Type B pancreatic cell (in vitro differentiated cells): ENCODE results near the gene C17orf67. TPM values are rescaled to one million over a fixed set of nuclear protein-coding genes. Genes with fewer than 3 reads are reported as not detected.

ENCODE experiments used
- DNase-seq: peaks from one replicate; pipeline ENCODE4 v3.0.0; 2021; ENCODE audit warnings: mixed read lengths; ENCODE audit not compliant: unreplicated experiment; ENCODE audit errors: extremely low spot score
- H3K27ac Mint-ChIP-seq: 2 replicates; pipeline ENCODE4 v1.8.0; 2021; ENCODE audit warnings: mild to moderate bottlenecking, mixed read lengths
- H3K27me3 Mint-ChIP-seq: 2 replicates; pipeline ENCODE4 v1.8.0; 2021; ENCODE audit warnings: mixed read lengths
- H3K36me3 Mint-ChIP-seq: 2 replicates; pipeline ENCODE4 v1.8.0; 2021; ENCODE audit warnings: mixed read lengths
- H3K4me1 Mint-ChIP-seq: one replicate; pipeline ENCODE4 v1.8.0; 2021; ENCODE audit warnings: mixed read lengths; ENCODE audit not compliant: unreplicated experiment
- H3K4me3 Mint-ChIP-seq: 2 replicates; pipeline ENCODE4 v1.8.0; 2021; ENCODE audit warnings: mild to moderate bottlenecking, mixed read lengths
- H3K9me3 Mint-ChIP-seq: 2 replicates; pipeline ENCODE4 v1.8.0; 2021; ENCODE audit warnings: mixed read lengths
- CTCF ChIP-seq: fragments of 200-600 bp; sonication (generic); conservative IDR thresholded peaks from 2 replicates; pipeline ENCODE4 v1.5.0; 2021; ENCODE audit warnings: antibody characterized with exemption, mild to moderate bottlenecking
- total RNA-seq: library from RNA; stranded (reverse); gene quantifications from 2 replicates; pipeline ENCODE4 v1.2.1, GENCODE V29; 2021; ENCODE audit warnings: low replicate concordance

The C17orf67 gene
- total RNA-seq, 1 donor from 2014 or later, result 4.1 TPM

GRCh38 chr17:56833057-56833808 lies 487 bp downstream of the C17orf67 start:
- H3K9me3 Mint-ChIP-seq, result no peaks in the 10 kb centered on the region
- no peak for DNase-seq
- no peak for TF ChIP-seq CTCF
- peak overlapping the region; percentile 78 for H3K27ac Mint-ChIP-seq
- peak overlapping the region; percentile 90 for H3K4me3 Mint-ChIP-seq
- H3K27me3 Mint-ChIP-seq, result peaks cover 4% of the 10 kb centered on the region
- H3K4me1 Mint-ChIP-seq, result peaks cover 18% of the 10 kb centered on the region
- peaks cover 29% of the 10 kb centered on the region for H3K36me3 Mint-ChIP-seq

GRCh38 chr17:56832446-56832845 lies 1.3 kb downstream of the C17orf67 start:
- no peak for DNase-seq
- Mint-ChIP-seq H3K27ac (no peak overlapping the region), H3K36me3 (peaks cover 29% of the 10 kb centered on the region)

GRCh38 chr17:56831369-56832095 lies 2.2 kb downstream of the C17orf67 start:
- H3K36me3 Mint-ChIP-seq, result peaks cover 29% of the 10 kb centered on the region
- DNase-seq, result no peak
- no peaks in the 10 kb centered on the region for H3K9me3 Mint-ChIP-seq
- no peak overlapping the region for H3K4me3 Mint-ChIP-seq
- H3K27me3 Mint-ChIP-seq, result peaks cover 4% of the 10 kb centered on the region
- peaks cover 13% of the 10 kb centered on the region for H3K4me1 Mint-ChIP-seq
- H3K27ac Mint-ChIP-seq, result no peak overlapping the region
- TF ChIP-seq CTCF, result no peak

More at GRCh38 chr17:56832446-56832845, 1.3 kb downstream of the C17orf67 start:
- TF ChIP-seq CTCF, result no peak
- Mint-ChIP-seq H3K27me3 (peaks cover 4% of the 10 kb centered on the region), H3K9me3 (no peaks in the 10 kb centered on the region), H3K4me3 (peak overlapping the region; percentile 90), H3K4me1 (peaks cover 18% of the 10 kb centered on the region)

GRCh38 chr17:56830726-56831368 lies 2.9 kb downstream of the C17orf67 start:
- H3K4me1 Mint-ChIP-seq, result peaks cover 10% of the 10 kb centered on the region
- peaks cover 4% of the 10 kb centered on the region for H3K27me3 Mint-ChIP-seq
- H3K9me3 Mint-ChIP-seq, result no peaks in the 10 kb centered on the region
- TF ChIP-seq CTCF, result no peak
- no peak overlapping the region for H3K27ac Mint-ChIP-seq
- H3K4me3 Mint-ChIP-seq, result peak overlapping the region; percentile 1
- peaks cover 29% of the 10 kb centered on the region for H3K36me3 Mint-ChIP-seq
- DNase-seq, result no peak

- H3K4me3 Mint-ChIP-seq, result no peak overlapping the region
- no peaks in the 10 kb centered on the region for H3K9me3 Mint-ChIP-seq
- no peak for TF ChIP-seq CTCF
- peaks cover 18% of the 10 kb centered on the region for H3K36me3 Mint-ChIP-seq
- no peak for DNase-seq
- no peaks in the 10 kb centered on the region for H3K27me3 Mint-ChIP-seq
- no peak overlapping the region for H3K27ac Mint-ChIP-seq
- peaks cover 4% of the 10 kb centered on the region for H3K4me1 Mint-ChIP-seq
These were observed 6.9 kb downstream of the C17orf67 start for GRCh38 chr17:56826611-56827414.
